ENCODE measurements around the gene BLOC1S5.

Gene BLOC1S5

DNA sequence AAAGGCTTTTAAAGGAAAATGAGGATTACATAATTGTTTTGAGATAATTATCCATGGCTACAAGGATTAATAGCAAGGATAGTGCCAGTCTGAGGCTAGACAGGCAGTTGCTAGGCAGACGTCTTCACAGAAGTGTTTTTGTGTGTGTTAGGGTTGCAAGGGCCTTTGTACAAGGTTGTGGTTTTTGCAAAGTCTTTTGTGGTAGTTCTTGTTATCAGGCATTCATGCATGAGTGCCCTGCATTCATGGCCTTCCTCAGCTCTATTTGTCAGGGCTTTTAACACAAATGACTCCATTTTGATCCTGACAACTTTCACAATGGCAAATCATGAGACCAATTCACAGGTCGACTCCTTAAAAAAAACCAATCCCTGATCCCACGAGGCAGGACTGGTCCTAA lies 85.5 kb downstream of the BLOC1S5 start:
- Histone ChIP-seq H3K9me3 (ENCODE audit: insufficient read depth, low read depth, low read length) (no peaks in the 10 kb centered on the region), H3K4me1 (ENCODE audit: insufficient read depth, low read length) (no peaks in the 10 kb centered on the region), H3K4me3 (ENCODE audit: low read length) (no peak overlapping the region), H3K36me3 (ENCODE audit: insufficient read depth, low read depth, low read length) (no peaks in the 10 kb centered on the region), H3K27ac (ENCODE audit: low read length) (no peak overlapping the region), H3K9ac (ENCODE audit: low read depth, low read length) (no peak overlapping the region), H3K27me3 (ENCODE audit: insufficient read depth, low read length) (peaks cover 15% of the 10 kb centered on the region; the same call in 1 of the 2 replicates)

DNA sequence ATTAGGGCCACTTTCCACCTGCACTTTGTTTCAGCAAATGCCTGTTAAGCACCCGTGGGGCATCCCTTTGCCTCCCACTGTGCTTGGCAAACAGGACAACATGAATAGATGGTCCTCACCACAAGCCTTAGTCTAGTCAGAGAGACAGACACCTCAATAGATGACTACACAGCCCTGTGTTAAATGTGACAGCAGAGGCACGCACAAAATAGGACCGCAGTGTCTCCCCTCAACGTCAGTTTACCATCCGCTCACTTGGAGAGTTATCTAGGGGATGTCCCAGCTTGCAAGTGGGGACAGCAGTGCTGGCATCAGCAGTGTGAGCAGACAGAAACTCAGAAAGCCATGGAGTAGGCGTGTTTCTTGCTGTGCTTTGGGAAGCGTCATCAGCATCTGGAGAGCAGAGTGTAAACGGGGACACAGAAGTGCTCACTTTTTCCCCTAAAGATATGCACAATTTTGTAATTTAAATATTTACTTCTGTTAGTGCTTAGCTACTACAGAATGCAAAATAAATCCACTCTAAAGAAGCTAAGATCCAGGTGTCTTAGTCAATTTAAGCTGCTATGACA lies 87.6 kb downstream of the BLOC1S5 start:
- H3K27ac ChIP-seq (ENCODE audit: low read length): no peak overlapping the region
- no peak overlapping the region for H3K9ac ChIP-seq (ENCODE audit: low read depth, low read length)
- H3K27me3 ChIP-seq (ENCODE audit: insufficient read depth, low read length): peaks cover 15% of the 10 kb centered on the region; the same call in 1 of the 2 replicates
- H3K9me3 ChIP-seq (ENCODE audit: insufficient read depth, low read depth, low read length): no peaks in the 10 kb centered on the region
- H3K36me3 ChIP-seq (ENCODE audit: insufficient read depth, low read depth, low read length): no peaks in the 10 kb centered on the region
- no peak overlapping the region for H3K4me3 ChIP-seq (ENCODE audit: low read length)
- H3K4me1 ChIP-seq (ENCODE audit: insufficient read depth, low read length): no peaks in the 10 kb centered on the region

DNA sequence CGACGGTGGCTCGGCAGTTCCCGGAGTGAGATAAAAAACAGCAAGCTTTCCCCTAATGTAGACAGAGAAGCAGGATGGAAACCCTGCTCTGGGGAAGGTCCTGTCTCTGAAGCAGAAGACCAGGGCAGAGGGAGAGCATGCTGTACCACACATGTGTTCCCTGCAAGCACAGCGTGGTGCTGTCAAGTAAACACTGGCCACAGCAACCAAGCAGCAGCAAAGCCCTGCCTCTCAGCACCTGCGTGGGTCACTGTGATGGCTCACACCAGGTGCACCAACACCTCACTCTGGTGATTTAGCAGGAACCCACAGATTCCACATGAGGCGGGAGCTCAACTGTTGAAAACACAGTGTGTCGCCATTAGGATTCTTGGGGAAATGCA lies 88.4 kb downstream of the BLOC1S5 start:
- H3K4me3 ChIP-seq (ENCODE audit: low read length): no peak overlapping the region
- no peak overlapping the region for H3K27ac ChIP-seq (ENCODE audit: low read length)
- H3K9me3 ChIP-seq (ENCODE audit: insufficient read depth, low read depth, low read length): peaks cover 1% of the 10 kb centered on the region; the same call in 1 of the 2 replicates
- H3K4me1 ChIP-seq (ENCODE audit: insufficient read depth, low read length): no peaks in the 10 kb centered on the region
- no peak overlapping the region for H3K9ac ChIP-seq (ENCODE audit: low read depth, low read length)
- peaks cover 15% of the 10 kb centered on the region; the same call in 1 of the 2 replicates for H3K27me3 ChIP-seq (ENCODE audit: insufficient read depth, low read length)
- H3K36me3 ChIP-seq (ENCODE audit: insufficient read depth, low read depth, low read length): no peaks in the 10 kb centered on the region

DNA sequence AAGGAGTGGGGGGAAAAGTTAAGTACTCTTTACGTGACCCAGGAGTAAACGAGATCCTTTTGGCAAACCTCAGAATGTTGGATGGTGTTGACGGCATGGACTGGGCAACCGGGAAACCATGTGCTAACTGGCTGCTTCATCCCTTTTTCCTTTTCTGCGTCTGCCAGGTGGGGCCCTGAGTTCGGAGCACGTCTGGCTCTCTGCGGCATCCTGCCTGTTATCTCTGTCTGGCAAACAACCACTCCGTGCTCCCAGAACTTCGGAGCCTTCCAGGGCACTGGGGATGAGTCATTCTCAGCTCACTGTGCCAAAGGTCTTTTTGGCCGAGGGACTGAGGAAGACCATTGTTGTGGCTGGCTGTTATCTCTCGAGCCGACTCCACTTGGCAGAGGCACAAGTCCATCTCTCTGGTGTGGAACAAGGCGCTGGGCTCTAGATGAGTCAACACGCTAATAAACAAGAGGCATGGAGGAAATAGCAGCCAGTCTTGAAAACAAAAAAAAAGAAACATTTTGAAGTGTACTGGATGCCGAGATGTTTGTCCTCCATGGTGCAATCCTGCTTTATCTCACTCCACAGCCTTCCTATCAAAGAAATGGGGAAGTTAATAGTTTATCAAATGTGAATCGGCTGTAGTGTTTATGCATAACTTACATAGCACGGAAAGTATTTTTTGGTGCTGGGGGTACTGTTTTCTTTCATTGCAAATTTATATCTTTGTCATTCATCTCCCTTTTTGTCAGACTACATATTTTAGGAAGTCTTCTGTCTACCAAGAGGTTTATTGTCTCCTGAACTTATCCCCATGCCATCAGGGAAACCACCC lies 89.0 kb downstream of the BLOC1S5 start:
- Histone ChIP-seq H3K4me3 (ENCODE audit: low read length) (no peak overlapping the region), H3K27ac (ENCODE audit: low read length) (no peak overlapping the region), H3K9ac (ENCODE audit: low read depth, low read length) (no peak overlapping the region), H3K36me3 (ENCODE audit: insufficient read depth, low read depth, low read length) (no peaks in the 10 kb centered on the region), H3K9me3 (ENCODE audit: insufficient read depth, low read depth, low read length) (peaks cover 7% of the 10 kb centered on the region), H3K27me3 (ENCODE audit: insufficient read depth, low read length) (peaks cover 15% of the 10 kb centered on the region; the same call in 1 of the 2 replicates), H3K4me1 (ENCODE audit: insufficient read depth, low read length) (no peaks in the 10 kb centered on the region)

DNA sequence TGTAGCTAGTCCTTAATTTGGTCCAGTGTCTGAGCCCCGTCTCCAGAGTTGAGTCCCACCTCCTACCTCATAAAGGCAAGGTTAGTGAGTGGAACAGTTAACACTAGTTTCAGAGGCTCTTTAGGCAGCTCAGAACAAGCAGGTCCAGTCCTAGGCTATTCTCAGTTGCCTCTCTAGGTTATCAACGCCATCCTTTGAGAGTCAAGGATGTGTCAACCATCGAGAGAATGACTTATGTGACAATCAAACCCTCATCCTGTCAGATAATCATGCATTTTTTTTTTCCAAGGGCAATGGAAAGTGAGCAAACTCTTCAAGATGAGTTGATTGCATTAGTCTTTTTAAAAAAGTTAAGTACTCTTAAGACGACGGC lies 89.6 kb downstream of the BLOC1S5 start:
- H3K4me1 ChIP-seq (ENCODE audit: insufficient read depth, low read length): no peaks in the 10 kb centered on the region
- H3K9me3 ChIP-seq (ENCODE audit: insufficient read depth, low read depth, low read length): peaks cover 13% of the 10 kb centered on the region
- peaks cover 15% of the 10 kb centered on the region; the same call in 1 of the 2 replicates for H3K27me3 ChIP-seq (ENCODE audit: insufficient read depth, low read length)
- H3K9ac ChIP-seq (ENCODE audit: low read depth, low read length): no peak overlapping the region
- H3K36me3 ChIP-seq (ENCODE audit: insufficient read depth, low read depth, low read length): no peaks in the 10 kb centered on the region
- H3K27ac ChIP-seq (ENCODE audit: low read length): no peak overlapping the region
- H3K4me3 ChIP-seq (ENCODE audit: low read length): no peak overlapping the region

DNA sequence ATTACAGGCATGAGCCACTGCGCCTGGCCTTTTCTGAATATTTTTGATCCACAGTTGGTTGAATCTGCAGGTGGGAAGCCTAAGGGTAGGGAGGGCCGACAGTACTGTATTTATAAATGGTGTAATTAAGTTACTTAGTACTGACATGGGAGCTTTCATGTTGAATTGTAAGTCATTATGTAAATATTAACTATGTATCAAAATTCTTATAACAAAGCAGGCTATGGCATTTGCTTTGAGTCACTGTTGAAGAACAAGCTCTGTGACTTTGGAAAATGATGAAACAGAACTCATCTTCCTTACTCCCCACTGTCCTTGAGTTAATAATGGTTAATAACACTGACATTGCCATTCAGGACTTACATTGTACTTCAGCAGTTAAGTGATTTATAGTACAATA lies 90.6 kb downstream of the BLOC1S5 start:
- Histone ChIP-seq H3K27ac (ENCODE audit: low read length) (no peak overlapping the region), H3K36me3 (ENCODE audit: insufficient read depth, low read depth, low read length) (no peaks in the 10 kb centered on the region), H3K4me1 (ENCODE audit: insufficient read depth, low read length) (no peaks in the 10 kb centered on the region), H3K9ac (ENCODE audit: low read depth, low read length) (no peak overlapping the region), H3K9me3 (ENCODE audit: insufficient read depth, low read depth, low read length) (peaks cover 19% of the 10 kb centered on the region), H3K4me3 (ENCODE audit: low read length) (no peak overlapping the region), H3K27me3 (ENCODE audit: insufficient read depth, low read length) (peaks cover 15% of the 10 kb centered on the region; the same call in 1 of the 2 replicates)

DNA sequence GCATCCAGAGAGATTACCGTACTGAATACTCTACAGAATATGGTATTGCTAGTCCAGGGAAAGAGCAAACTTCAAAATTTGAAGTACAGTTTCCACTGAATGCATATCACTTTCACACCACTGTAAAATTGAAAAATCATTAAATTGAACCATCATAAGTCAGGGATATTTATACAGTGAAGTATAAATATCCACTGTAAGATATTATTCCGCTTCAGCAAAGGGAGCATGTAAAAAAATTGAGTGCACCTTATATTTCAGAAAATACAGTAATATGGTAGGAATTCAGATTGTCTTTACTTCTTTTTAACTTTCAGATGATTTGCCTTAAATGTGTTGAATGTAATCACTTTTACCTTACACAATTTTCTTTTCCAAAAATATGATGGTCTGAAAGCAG lies 92.7 kb downstream of the BLOC1S5 start:
- Histone ChIP-seq H3K27me3 (ENCODE audit: insufficient read depth, low read length) (peaks cover 9% of the 10 kb centered on the region; the same call in 1 of the 2 replicates), H3K9me3 (ENCODE audit: insufficient read depth, low read depth, low read length) (peaks cover 19% of the 10 kb centered on the region), H3K36me3 (ENCODE audit: insufficient read depth, low read depth, low read length) (no peaks in the 10 kb centered on the region), H3K9ac (ENCODE audit: low read depth, low read length) (no peak overlapping the region), H3K4me1 (ENCODE audit: insufficient read depth, low read length) (no peaks in the 10 kb centered on the region), H3K4me3 (ENCODE audit: low read length) (no peak overlapping the region), H3K27ac (ENCODE audit: low read length) (no peak overlapping the region)

DNA sequence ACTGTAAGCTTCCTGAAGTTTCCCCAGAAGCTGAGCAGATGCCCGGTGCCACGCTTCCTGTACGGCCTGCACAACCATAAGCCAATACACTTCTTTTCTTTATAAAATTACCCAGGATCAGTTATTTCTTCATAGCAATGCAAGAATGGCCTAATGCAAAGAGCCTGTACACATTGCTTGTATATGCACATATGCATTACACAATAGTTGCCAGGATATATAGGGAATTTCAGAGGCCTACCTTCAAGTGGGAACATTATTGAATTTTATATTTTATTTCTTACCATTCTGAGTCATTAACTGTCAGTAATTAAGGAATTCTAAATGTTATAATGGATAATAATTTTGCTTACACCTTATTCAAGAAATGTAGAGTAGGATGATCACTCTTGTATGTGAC lies 93.6 kb downstream of the BLOC1S5 start:
- Histone ChIP-seq H3K4me1 (ENCODE audit: insufficient read depth, low read length) (no peaks in the 10 kb centered on the region), H3K9ac (ENCODE audit: low read depth, low read length) (no peak overlapping the region), H3K27ac (ENCODE audit: low read length) (no peak overlapping the region), H3K36me3 (ENCODE audit: insufficient read depth, low read depth, low read length) (no peaks in the 10 kb centered on the region), H3K9me3 (ENCODE audit: insufficient read depth, low read depth, low read length) (peaks cover 19% of the 10 kb centered on the region), H3K27me3 (ENCODE audit: insufficient read depth, low read length) (peaks cover 4% of the 10 kb centered on the region; the same call in 1 of the 2 replicates), H3K4me3 (ENCODE audit: low read length) (no peak overlapping the region)

Measured in iPS-20b (cell line).